Measurements from ENCODE around the gene ISG20. TPM values are rescaled to one million over a fixed set of nuclear protein-coding genes. Genes with fewer than 3 reads are reported as not detected.

Gene ISG20
- total RNA-seq, 1 donor from 2014 or later = 15.9 TPM

- H3K4me1 ChIP-seq (ENCODE audit: insufficient read depth, low read length) = peaks cover 15% of the 10 kb centered on the region
- Mint-ChIP-seq H3K4me3 (ENCODE audit: unreplicated experiment) (no peak overlapping the region), H3K27ac (ENCODE audit: unreplicated experiment) (no peak overlapping the region), H3K9me3 (ENCODE audit: unreplicated experiment) (no peaks in the 10 kb centered on the region), H3K4me1 (ENCODE audit: low read depth, unreplicated experiment) (peaks cover 5% of the 10 kb centered on the region), H3K27me3 (ENCODE audit: low read depth, unreplicated experiment) (peaks cover 52% of the 10 kb centered on the region), H3K36me3 (ENCODE audit: low read depth, unreplicated experiment) (no peaks in the 10 kb centered on the region)
- no peaks in the 10 kb centered on the region for H4K20me1 ChIP-seq (ENCODE audit: insufficient read depth, low read length)
- H3K27me3 ChIP-seq (ENCODE audit: insufficient read depth, low read length) = peaks cover 13% of the 10 kb centered on the region
- H3K4me2 ChIP-seq (ENCODE audit: low read length) = no peak overlapping the region
- FAIRE-seq = no peak
- H3K79me2 ChIP-seq (ENCODE audit: insufficient read depth, low read length) = no peaks in the 10 kb centered on the region
- no peaks in the 10 kb centered on the region for H3K36me3 ChIP-seq (ENCODE audit: insufficient read depth, low read length)
- no peak overlapping the region for H3K4me3 ChIP-seq (ENCODE audit: insufficient read depth, low read depth, low read length)
- no peak overlapping the region for H3K27ac ChIP-seq (ENCODE audit: low read depth, low read length)
- no peak overlapping the region for H2AFZ ChIP-seq (ENCODE audit: low read depth, low read length)
- H3K9ac ChIP-seq (ENCODE audit: low read length) = no peak overlapping the region
- H3K9me3 ChIP-seq (ENCODE audit: insufficient read depth, low read depth, low read length) = no peaks in the 10 kb centered on the region
- TF ChIP-seq EZH2 (IDR thresholded peaks at IDR 0.05; ENCODE audit: insufficient read depth, low read length) = no peak
- TF ChIP-seq, protein P1, sequence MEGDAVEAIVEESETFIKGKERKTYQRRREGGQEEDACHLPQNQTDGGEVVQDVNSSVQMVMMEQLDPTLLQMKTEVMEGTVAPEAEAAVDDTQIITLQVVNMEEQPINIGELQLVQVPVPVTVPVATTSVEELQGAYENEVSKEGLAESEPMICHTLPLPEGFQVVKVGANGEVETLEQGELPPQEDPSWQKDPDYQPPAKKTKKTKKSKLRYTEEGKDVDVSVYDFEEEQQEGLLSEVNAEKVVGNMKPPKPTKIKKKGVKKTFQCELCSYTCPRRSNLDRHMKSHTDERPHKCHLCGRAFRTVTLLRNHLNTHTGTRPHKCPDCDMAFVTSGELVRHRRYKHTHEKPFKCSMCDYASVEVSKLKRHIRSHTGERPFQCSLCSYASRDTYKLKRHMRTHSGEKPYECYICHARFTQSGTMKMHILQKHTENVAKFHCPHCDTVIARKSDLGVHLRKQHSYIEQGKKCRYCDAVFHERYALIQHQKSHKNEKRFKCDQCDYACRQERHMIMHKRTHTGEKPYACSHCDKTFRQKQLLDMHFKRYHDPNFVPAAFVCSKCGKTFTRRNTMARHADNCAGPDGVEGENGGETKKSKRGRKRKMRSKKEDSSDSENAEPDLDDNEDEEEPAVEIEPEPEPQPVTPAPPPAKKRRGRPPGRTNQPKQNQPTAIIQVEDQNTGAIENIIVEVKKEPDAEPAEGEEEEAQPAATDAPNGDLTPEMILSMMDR (IDR thresholded peaks at IDR 0.05; ENCODE audit: insufficient read depth, low read depth, low read length) = no peak
- DNase-seq (ENCODE audit: low read depth) = no peak
Measured at GRCh38 chr15:88703533-88703932, 64.7 kb downstream of the ISG20 start.

GRCh38 chr15:88704791-88705768, 66.3 kb downstream of the ISG20 start:
- H3K9ac ChIP-seq (ENCODE audit: low read length) = peak overlapping the region; percentile 43

More at GRCh38 chr15:88704791-88705768, 66.3 kb downstream of the ISG20 start:
- H3K4me3 ChIP-seq (ENCODE audit: insufficient read depth, low read depth, low read length) = peak overlapping the region; percentile 45
- no peaks in the 10 kb centered on the region for H3K79me2 ChIP-seq (ENCODE audit: insufficient read depth, low read length)
- FAIRE-seq = no peak
- peaks cover 45% of the 10 kb centered on the region for H3K27me3 Mint-ChIP-seq (ENCODE audit: low read depth, unreplicated experiment)
- H3K4me2 ChIP-seq (ENCODE audit: low read length) = peak overlapping the region; percentile 85
- DNase-seq (ENCODE audit: low read depth) = peak; percentile 42
- H3K36me3 ChIP-seq (ENCODE audit: insufficient read depth, low read length) = no peaks in the 10 kb centered on the region
- H3K27ac Mint-ChIP-seq (ENCODE audit: unreplicated experiment) = no peak overlapping the region
- H3K4me1 ChIP-seq (ENCODE audit: insufficient read depth, low read length) = peaks cover 19% of the 10 kb centered on the region
- H3K27me3 ChIP-seq (ENCODE audit: insufficient read depth, low read length) = peaks cover 13% of the 10 kb centered on the region
- peak overlapping the region; percentile 40 for H3K4me3 Mint-ChIP-seq (ENCODE audit: unreplicated experiment)
- no peaks in the 10 kb centered on the region for H3K9me3 Mint-ChIP-seq (ENCODE audit: unreplicated experiment)
- peaks cover 2% of the 10 kb centered on the region for H3K36me3 Mint-ChIP-seq (ENCODE audit: low read depth, unreplicated experiment)
- TF ChIP-seq, protein P1 (IDR thresholded peaks at IDR 0.05; ENCODE audit: insufficient read depth, low read depth, low read length) = no peak
- TF ChIP-seq EZH2 (IDR thresholded peaks at IDR 0.05; ENCODE audit: insufficient read depth, low read length) = no peak
- no peaks in the 10 kb centered on the region for H4K20me1 ChIP-seq (ENCODE audit: insufficient read depth, low read length)
- H2AFZ ChIP-seq (ENCODE audit: low read depth, low read length) = peak overlapping the region; percentile 73
- no peaks in the 10 kb centered on the region for H3K9me3 ChIP-seq (ENCODE audit: insufficient read depth, low read depth, low read length)
- H3K27ac ChIP-seq (ENCODE audit: low read depth, low read length) = no peak overlapping the region
- peaks cover 11% of the 10 kb centered on the region for H3K4me1 Mint-ChIP-seq (ENCODE audit: low read depth, unreplicated experiment)
